A549 (cell line): ENCODE measurements around the gene ACOT4. TPM values are rescaled to one million over a fixed set of nuclear protein-coding genes. Genes with fewer than 3 reads are reported as not detected.
A peak's percentile ranks its signal among the peaks of the same experiment; 100 is the strongest.
"Not testable (repeated sequence)": the region's sequence is repeated elsewhere in the genome, so short reads cannot be mapped to it uniquely, and the experiment has no call there.

Experiments used
- ATAC-seq, 2 experiments: fragments of 200-7000 bp in 1 of 2; fragments of >200 bp in 1 of 2; cut with Nextera tagmentation in 1 of 2; cut with Tn5 transposase in 1 of 2; 3 replicates each; pipeline versions ENCODE4 v1.8.0 to v1.9.1; 2018 to 2020; ENCODE audit warnings: mild to moderate bottlenecking in 1 of 2, moderate library complexity in 1 of 2
- CTCF ChIA-PET: fragments of 300-600 bp; sonication (Branson Sonifier 250); formaldehyde crosslinking; extraction: SDS; loops from one replicate; lab custom pipeline; 2021; ENCODE audit warnings: antibody characterized with exemption, inconsistent platforms; lab: Yijun Ruan, JAX
- POLR2A ChIA-PET: fragments of 350-600 bp; formaldehyde crosslinking; extraction: SDS; loops from one replicate; lab custom pipeline; 2021; ENCODE audit warnings: antibody characterized with exemption, inconsistent platforms; lab: Yijun Ruan, JAX
- DNase-seq, 2 experiments: peaks; one replicate each; pipeline versions ENCODE4 v3.0.0 to v3.0.0-alpha.2; 2011 to 2016; ENCODE audit warnings: low read depth in 1 of 2, low spot score in 1 of 2
- FAIRE-seq: peaks from 2 replicates; lab custom pipeline; 2011; peaks lifted over from hg19 to GRCh38; lab: Jason Lieb, UNC
- H3K27ac ChIP-seq, 2 experiments: fragments of >200 bp; sonication (Bioruptor Twin); formaldehyde crosslinking; 3 replicates each; pipeline ENCODE4 v1.5.1; 2016 to 2017
- H3K4me1 ChIP-seq: fragments of >200 bp; sonication (Bioruptor Twin); formaldehyde crosslinking; 3 replicates; pipeline ENCODE4 v1.6.1; 2016
- H3K4me2 ChIP-seq: fragments of >200 bp; sonication (Bioruptor Twin); formaldehyde crosslinking; 3 replicates; pipeline ENCODE4 v1.6.1; 2016
- H3K4me3 ChIP-seq: fragments of >200 bp; sonication (Bioruptor Twin); formaldehyde crosslinking; 3 replicates; pipeline ENCODE4 v1.5.1; 2016
- H3K9me3 ChIP-seq: fragments of >200 bp; sonication (Bioruptor Twin); formaldehyde crosslinking; 3 replicates; pipeline ENCODE4 v1.6.1; 2016
- ATOH8 ChIP-seq: fragments of 250-450 bp; sonication (Bioruptor Pico); IDR thresholded peaks from 2 replicates; pipeline ENCODE4 v1.5.0; 2020; ENCODE audit warnings: low read depth, mild to moderate bottlenecking, moderate library complexity
- BCL3 ChIP-seq: fragments of >200 bp; sonication (Bioruptor Twin); formaldehyde crosslinking; IDR thresholded peaks from 3 replicates; pipeline ENCODE4 v1.6.1; 2016
- CEBPB ChIP-seq, 2 experiments: fragments of >200 bp in 1 of 2; sonication (Bioruptor Twin) in 1 of 2; formaldehyde crosslinking in 1 of 2; IDR thresholded peaks; 2 replicates each; pipeline ENCODE4 v1.6.1; 2012 to 2016
- HDAC2 ChIP-seq: fragments of 200-600 bp; sonication (generic); IDR thresholded peaks from 2 replicates; pipeline ENCODE4 v1.6.1; 2016
- HOXA7 ChIP-seq: fragments of 250-450 bp; sonication (Bioruptor Pico); IDR thresholded peaks from 2 replicates; pipeline ENCODE4 v1.5.0; 2020; ENCODE audit warnings: mild to moderate bottlenecking, moderate library complexity
- HOXB5 ChIP-seq: fragments of 250-450 bp; sonication (Bioruptor Pico); IDR thresholded peaks from 2 replicates; pipeline ENCODE4 v1.5.0; 2020; ENCODE audit warnings: mild to moderate bottlenecking, moderate library complexity
- KDM5A ChIP-seq: fragments of 200-600 bp; sonication (generic); IDR thresholded peaks from 2 replicates; pipeline ENCODE4 v1.6.1; 2016; ENCODE audit warnings: antibody characterized with exemption, mild to moderate bottlenecking
- PBX3 ChIP-seq: IDR thresholded peaks from 2 replicates; pipeline ENCODE4 v1.6.1; 2012
- PHF8 ChIP-seq: fragments of 200-600 bp; sonication (generic); IDR thresholded peaks from 2 replicates; pipeline ENCODE4 v1.6.1; 2016; ENCODE audit warnings: low read depth, mild to moderate bottlenecking, antibody characterized with exemption, moderate library complexity, borderline replicate concordance
- POLR2A ChIP-seq: IDR thresholded peaks from 2 replicates; pipeline ENCODE4 v1.6.1; 2012; ENCODE audit warnings: mild to moderate bottlenecking, low read length
- RFX5 ChIP-seq: fragments of 450-650 bp; IDR thresholded peaks from 2 replicates; pipeline ENCODE4 v1.7.1; 2014; ENCODE audit warnings: antibody characterized with exemption, mild to moderate bottlenecking, moderate library complexity
- WGBS: methylation state at CpG from one replicate; pipeline ENCODE4 v1.1.6; 2017; ENCODE audit errors: missing lambda C conversion rate; 5-methylcytosine and 5-hydroxymethylcytosine counted together
- polyA plus RNA-seq, 4 experiments: library from polyadenylated mRNA; depleted of rRNA in 3 of 4; stranded (reverse); fragments of >200 nt; fragmentation: RNase III in 1 of 4; extraction: RNeasy Plus Mini Kit Qiagen cat#74134 plus additional on column Dnase treatment in 1 of 4; gene quantifications; 2 replicates in 3 of 4; 3 replicates in 1 of 4; pipeline ENCODE4 v1.2.3, GENCODE V29; 2011 to 2017

The ACOT4 gene
- polyA plus RNA-seq, 2 of the 4 experiments (the other 2 are of a cell fraction), result 1.6 to 2.7 TPM

GRCh38 chr14:73591690-73592449 is at the start of gene ACOT4 (continued):
- 0 out of 2 replicates have a peak, but pooled peaks have one; percentile 16 for TF ChIP-seq PHF8
- TF ChIP-seq POLR2A, result peak; percentile 42
- TF ChIP-seq KDM5A, result no peak
- no peak for TF ChIP-seq HOXA7
- TF ChIP-seq CEBPB (IDR thresholded peaks at IDR 0.05), result no peak
- no peak for TF ChIP-seq HOXB5 (CRISPR knock-in tag)
- TF ChIP-seq ATOH8 (CRISPR knock-in tag), result no peak
- TF ChIP-seq PBX3, result no peak
- TF ChIP-seq HDAC2, result peak; percentile 72; the same call in 1 of the 2 replicates
- no peak for TF ChIP-seq BCL3
- TF ChIP-seq RFX5, result no peak

GRCh38 chr14:73542961-73543360 is 48.7 kb upstream of the ACOT4 start:
- WGBS, result 79% methylated on average over 7 of the region's 7 CpGs
- POLR2A ChIA-PET, H3K4me2 ChIP-seq, H3K9me3 ChIP-seq, FAIRE-seq, H3K27ac ChIP-seq, CTCF ChIA-PET, DNase-seq, H3K4me1 ChIP-seq, H3K4me3 ChIP-seq: not testable (repeated sequence)
- peak in 1 of 2 experiments; percentile 43; a peak in 3 of 6 replicates for ATAC-seq

- POLR2A ChIA-PET, result interaction anchor here (0.8 to 0.9 kb wide), 2 partner anchors 24 to 55 kb away, joined by 3 to 4 read pairs; partner anchors contain the start of genes ACOT2 and RIOX1
- WGBS, result 91% methylated on average over 1 of the region's 1 CpG
- not testable (repeated sequence) for H3K4me1 ChIP-seq, H3K4me3 ChIP-seq, DNase-seq, H3K4me2 ChIP-seq, H3K9me3 ChIP-seq
- ATAC-seq (peak; percentile 64 to 76; a peak in 5 of 6 replicates), FAIRE-seq (peak; percentile 70)
- CTCF ChIA-PET, result interaction anchor here (1.1 kb wide), 1 partner anchor 88 kb away, joined by 6 read pairs; no protein-coding TSS in a partner anchor
- H3K27ac ChIP-seq, result peak overlapping the region in 1 of 2 experiments; percentile 36; a peak in 1 of 6 replicates
Measured at GRCh38 chr14:73545353-73545752, 46.3 kb upstream of the ACOT4 start.

- CTCF ChIA-PET, H3K9me3 ChIP-seq, POLR2A ChIA-PET, ATAC-seq, H3K4me2 ChIP-seq, FAIRE-seq, H3K27ac ChIP-seq, H3K4me3 ChIP-seq, DNase-seq, H3K4me1 ChIP-seq: not testable (repeated sequence)
- 79% methylated on average over 3 of the region's 3 CpGs for WGBS
Measured at GRCh38 chr14:73549097-73549496, 42.6 kb upstream of the ACOT4 start.

GRCh38 chr14:73549889-73550524 is 41.7 kb upstream of the ACOT4 start:
- 86% methylated on average over 5 of the region's 6 CpGs for WGBS
- DNase-seq, FAIRE-seq, H3K4me3 ChIP-seq, H3K4me2 ChIP-seq, H3K9me3 ChIP-seq, H3K4me1 ChIP-seq, H3K27ac ChIP-seq, CTCF ChIA-PET, POLR2A ChIA-PET: not testable (repeated sequence)
- ATAC-seq, result peak; percentile 33 to 52; a peak in 3 of 6 replicates
